Esophagus squamous epithelium (tissue), 4 donors: ENCODE measurements around the gene ERC2.

Experiments used
- POLR2A ChIP-seq, 4 donors: fragments of 450-650 bp; IDR thresholded peaks; one replicate each; pipeline ENCODE4 v1.6.1; 2017; ENCODE audit warnings: antibody characterized with exemption in 4 of 4, mild to moderate bottlenecking in 4 of 4, moderate library complexity in 3 of 4
- TF ChIP-seq, protein P1 (sequence below), 6 experiments: fragments of 450-650 bp in 4 of 6; fragments of 200-600 bp in 2 of 6; sonication (generic) in 2 of 6; IDR thresholded peaks; one replicate each; pipeline ENCODE4 v1.5.1; 2016 to 2019; ENCODE audit warnings: antibody characterized with exemption in 6 of 6, mild to moderate bottlenecking in 4 of 6, moderate library complexity in 4 of 6

DNA sequence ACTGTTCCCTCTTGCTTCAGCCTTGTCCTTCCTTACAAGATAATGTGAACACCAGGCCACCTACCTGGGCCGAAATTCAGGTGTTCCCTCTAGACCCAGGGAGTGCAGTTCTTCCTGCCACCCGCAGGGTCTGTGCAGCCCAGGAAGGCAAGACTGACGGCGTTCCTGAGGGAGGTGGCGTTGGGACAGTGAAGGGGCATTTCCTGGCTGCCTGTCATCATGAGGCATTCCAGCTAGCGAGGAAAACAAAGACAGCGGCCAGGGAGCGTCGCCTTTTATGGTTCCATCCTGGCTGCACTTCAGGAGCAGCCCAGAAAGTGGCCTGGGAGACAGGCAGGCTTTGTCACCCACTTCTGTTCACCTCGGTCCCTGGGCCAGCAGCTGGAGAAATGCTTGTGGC is 896.4 kb downstream of the ERC2 start:
- TF ChIP-seq, protein P1, sequence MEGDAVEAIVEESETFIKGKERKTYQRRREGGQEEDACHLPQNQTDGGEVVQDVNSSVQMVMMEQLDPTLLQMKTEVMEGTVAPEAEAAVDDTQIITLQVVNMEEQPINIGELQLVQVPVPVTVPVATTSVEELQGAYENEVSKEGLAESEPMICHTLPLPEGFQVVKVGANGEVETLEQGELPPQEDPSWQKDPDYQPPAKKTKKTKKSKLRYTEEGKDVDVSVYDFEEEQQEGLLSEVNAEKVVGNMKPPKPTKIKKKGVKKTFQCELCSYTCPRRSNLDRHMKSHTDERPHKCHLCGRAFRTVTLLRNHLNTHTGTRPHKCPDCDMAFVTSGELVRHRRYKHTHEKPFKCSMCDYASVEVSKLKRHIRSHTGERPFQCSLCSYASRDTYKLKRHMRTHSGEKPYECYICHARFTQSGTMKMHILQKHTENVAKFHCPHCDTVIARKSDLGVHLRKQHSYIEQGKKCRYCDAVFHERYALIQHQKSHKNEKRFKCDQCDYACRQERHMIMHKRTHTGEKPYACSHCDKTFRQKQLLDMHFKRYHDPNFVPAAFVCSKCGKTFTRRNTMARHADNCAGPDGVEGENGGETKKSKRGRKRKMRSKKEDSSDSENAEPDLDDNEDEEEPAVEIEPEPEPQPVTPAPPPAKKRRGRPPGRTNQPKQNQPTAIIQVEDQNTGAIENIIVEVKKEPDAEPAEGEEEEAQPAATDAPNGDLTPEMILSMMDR (IDR thresholded peaks at IDR 0.05) = peak in 3 of 6 experiments; percentile 22 to 52 (median 50)
- TF ChIP-seq POLR2A (IDR thresholded peaks at IDR 0.05) = no peak
